ENCODE measurements around the gene CRLF2.
"Not testable (repeated sequence)": the region's sequence is repeated elsewhere in the genome, so short reads cannot be mapped to it uniquely, and the experiment has no call there.

Gene CRLF2

GRCh38 chrX:1213971-1214370 is 1.5 kb upstream of the CRLF2 start:
- no peak for DNase-seq

GRCh38 chrX:1210844-1211243 is 1.6 kb downstream of the CRLF2 start:
- DNase-seq, result no peak

- no peak for DNase-seq
Measured at GRCh38 chrX:1207496-1208025, 4.9 kb downstream of the CRLF2 start.

GRCh38 chrX:1205681-1206611 is 6.5 kb downstream of the CRLF2 start:
- DNase-seq, result no peak

GRCh38 chrX:1202251-1202650 is 10.2 kb downstream of the CRLF2 start:
- no peak for DNase-seq

- DNase-seq, result no peak
Measured at GRCh38 chrX:1196436-1196835, 16.0 kb downstream of the CRLF2 start.

- not testable (repeated sequence) for DNase-seq
Measured at GRCh38 chrX:1192196-1192595, 20.3 kb downstream of the CRLF2 start.

GRCh38 chrX:1190596-1191145 is 21.8 kb downstream of the CRLF2 start:
- no peak for DNase-seq

- no peak for DNase-seq
Measured at GRCh38 chrX:1185561-1185960, 26.9 kb downstream of the CRLF2 start.

- DNase-seq, result no peak
Measured at GRCh38 chrX:1182211-1182610, 30.2 kb downstream of the CRLF2 start.

GRCh38 chrX:1181661-1182060 is 30.8 kb downstream of the CRLF2 start:
- not testable (repeated sequence) for DNase-seq

GRCh38 chrX:1181170-1181569 is 31.3 kb downstream of the CRLF2 start:
- no peak for DNase-seq

- DNase-seq, result no peak
Measured at GRCh38 chrX:1178580-1179057, 33.8 kb downstream of the CRLF2 start.

- DNase-seq, result not testable (repeated sequence)
Measured at GRCh38 chrX:1176531-1177320, 35.7 kb downstream of the CRLF2 start.

GRCh38 chrX:1174609-1175545 is 37.6 kb downstream of the CRLF2 start:
- DNase-seq, result not testable (repeated sequence)

- not testable (repeated sequence) for DNase-seq
Measured at GRCh38 chrX:1173435-1173834, 39.0 kb downstream of the CRLF2 start.

- no peak for DNase-seq
Measured at GRCh38 chrX:1172496-1172895, 40.0 kb downstream of the CRLF2 start.

GRCh38 chrX:1171915-1172314 is 40.5 kb downstream of the CRLF2 start:
- DNase-seq, result not testable (repeated sequence)

GRCh38 chrX:1170243-1170642 is 42.2 kb downstream of the CRLF2 start:
- DNase-seq, result no peak

- DNase-seq, result no peak
Measured at GRCh38 chrX:1169189-1169588, 43.3 kb downstream of the CRLF2 start.

GRCh38 chrX:1167918-1168481 is 44.4 kb downstream of the CRLF2 start:
- DNase-seq, result no peak

GRCh38 chrX:1167466-1167865 is 45.0 kb downstream of the CRLF2 start:
- DNase-seq, result no peak

Measured in NCI-H2107 (cell line).